ENCODE data around the gene PLIN1.

PLIN1 gene

DNA sequence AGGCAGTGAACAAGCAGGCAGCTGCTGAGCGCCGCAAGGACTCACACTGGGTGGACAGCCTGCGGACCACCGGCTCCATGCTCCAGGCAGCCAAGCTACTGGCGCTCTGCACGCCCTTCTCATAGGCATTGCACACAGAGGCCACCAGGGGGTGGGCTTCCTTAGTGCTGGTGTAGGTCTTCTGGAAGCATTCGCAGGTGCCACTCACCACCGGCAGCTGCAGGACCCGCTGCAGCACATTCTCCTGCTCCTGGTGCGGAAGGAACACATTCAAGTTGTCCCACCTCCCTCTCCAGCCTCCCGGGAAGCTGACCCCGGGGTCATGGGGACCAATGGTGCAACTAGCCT lies 6.0 kb downstream of the PLIN1 start:
- Histone ChIP-seq H3K4me3 (no peak overlapping the region), H3K27ac (no peak overlapping the region)

DNA sequence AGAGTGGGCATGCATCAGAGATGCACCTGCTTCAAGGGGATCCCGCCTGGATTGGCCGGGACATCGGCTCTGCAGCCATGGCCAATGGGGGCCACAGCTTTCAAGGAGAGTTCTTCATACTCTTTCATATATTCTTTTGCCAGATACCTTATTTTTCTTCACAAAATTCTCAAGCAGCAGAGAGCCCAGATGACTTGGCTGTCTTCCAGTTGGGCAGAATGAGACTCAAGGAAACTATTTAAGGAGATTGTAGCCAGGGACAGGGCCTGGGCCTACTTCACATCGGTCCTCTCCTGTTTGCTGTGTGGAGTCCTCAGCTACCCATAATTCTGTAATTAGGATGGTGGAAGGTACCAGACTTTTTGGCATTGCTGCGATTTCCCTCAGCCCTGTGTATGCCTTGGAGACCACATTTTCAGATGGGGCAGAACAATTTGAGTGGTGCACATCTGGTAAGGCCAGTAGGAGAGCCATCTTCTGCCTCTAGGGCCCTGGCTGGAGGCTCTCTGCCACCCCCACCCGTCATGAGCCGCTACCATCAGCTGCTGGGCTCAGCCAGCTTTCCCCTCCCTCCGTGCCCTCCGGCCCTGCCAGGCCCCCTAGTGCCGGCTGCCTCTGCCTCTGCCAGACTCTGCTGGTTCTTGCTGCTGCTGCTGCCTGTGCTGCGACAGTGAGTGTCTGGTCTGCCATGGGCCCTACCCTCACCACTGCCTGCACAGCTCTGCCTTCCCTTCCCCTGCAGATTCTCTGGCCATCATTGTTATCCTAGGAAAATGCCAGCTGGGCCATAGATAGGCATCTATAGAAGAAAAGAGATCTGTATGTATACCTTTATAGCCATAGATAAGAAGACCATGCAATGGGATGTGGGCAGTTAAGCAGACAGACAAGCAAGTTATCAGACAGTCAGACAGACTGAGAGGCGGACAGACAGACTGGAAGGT lies 6.7 kb downstream of the PLIN1 start:
- H3K27ac ChIP-seq: no peak overlapping the region
- H3K4me3 ChIP-seq: no peak overlapping the region

DNA sequence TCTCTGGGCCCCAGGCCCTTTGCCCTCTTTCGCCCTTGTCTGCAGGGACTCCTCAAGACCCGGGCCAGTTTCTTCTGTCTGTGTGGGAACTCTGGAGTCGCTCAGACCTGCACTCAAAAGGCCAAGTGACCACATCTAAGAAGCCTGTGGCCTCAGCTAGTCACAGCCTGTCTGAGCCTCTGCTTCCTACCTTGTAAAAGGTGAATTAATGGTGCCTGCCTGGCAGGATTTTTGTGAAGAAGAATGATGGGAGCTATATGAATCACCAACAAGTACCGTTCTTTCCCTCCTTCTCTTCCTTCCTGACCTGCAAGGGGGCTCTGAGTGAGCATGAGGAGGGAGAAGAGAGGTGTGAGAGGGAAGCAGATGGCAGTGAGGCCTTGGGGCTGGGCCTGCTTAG lies 7.5 kb downstream of the PLIN1 start:
- no peak overlapping the region for H3K27ac ChIP-seq
- no peak overlapping the region for H3K4me3 ChIP-seq

DNA sequence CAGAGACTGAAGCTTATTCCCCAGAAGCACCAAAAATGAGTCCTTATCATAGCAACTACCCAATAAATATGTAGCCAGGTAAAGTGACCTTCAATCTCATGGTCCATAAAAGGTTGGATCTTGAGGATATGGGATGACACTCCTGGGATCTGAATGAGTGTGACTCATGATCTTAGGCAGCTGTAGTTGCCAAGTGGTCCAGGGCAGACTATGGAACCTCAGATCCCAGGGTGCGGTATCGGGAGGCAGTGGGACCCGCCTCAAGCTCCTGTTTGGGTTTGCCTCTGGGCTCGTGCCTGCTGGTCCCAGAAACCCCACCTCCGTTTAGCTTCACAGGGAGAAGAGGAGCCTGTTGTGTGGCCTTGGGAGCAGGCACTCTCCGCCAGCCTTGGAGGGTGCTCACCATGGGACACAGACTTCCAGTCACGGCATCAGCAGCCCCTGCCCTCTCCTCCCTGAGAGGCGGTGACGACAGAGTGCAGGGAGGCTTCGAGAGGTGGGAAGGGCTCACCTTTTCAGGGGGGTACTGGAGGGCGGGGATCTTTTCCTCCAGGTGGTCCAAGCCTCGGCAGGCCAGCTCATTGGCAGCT lies 8.1 kb downstream of the PLIN1 start:
- H3K27ac ChIP-seq: no peak overlapping the region
- H3K4me3 ChIP-seq: no peak overlapping the region

DNA sequence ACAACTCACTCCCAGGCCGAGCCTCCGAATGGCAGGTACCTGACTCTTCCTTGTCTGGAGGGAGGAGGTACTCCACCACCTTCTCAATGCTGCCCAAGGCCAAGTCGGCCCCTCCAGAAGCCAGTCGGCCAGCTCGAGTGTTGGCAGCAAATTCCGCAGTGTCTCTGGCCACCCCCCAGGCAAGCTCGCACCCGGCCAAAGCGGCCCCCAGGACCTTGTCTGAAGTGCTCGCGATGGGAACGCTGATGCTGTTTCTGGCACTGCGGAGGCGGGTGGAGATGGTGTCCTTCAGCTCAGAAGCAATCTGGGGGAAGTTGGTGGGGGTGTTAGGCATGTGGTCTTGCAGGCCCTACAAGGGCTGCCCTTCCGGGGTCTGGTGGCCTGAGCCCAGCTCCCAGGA lies 9.2 kb downstream of the PLIN1 start:
- H3K27ac ChIP-seq: no peak overlapping the region
- H3K4me3 ChIP-seq: no peak overlapping the region

DNA sequence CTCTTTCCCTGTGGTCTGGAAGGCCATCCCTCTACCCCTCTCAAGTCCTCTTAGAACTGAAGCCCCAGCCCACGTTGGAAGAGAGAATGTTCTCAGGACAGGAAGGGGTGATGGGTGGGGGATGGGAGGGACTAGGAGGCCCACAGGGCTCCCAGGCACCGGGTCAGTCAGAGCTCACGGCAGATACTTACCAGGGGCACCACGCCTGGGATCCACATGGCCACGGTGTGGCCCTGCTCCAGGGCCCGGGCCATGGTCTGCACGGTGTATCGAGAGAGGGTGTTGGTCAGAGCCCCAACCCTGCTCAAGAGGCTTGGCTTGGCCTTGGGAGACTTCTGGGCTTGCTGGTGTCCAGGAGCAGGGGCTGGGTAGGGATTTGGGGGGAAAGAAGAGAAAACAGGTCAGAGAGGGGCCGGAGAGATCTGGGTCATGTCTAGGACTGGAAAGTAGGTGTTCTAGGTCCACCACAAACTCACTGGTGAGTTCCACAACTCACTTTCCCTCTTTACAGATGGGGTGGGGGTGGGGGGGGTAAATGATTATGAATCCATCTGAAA lies 9.8 kb downstream of the PLIN1 start:
- Histone ChIP-seq H3K4me3 (no peak overlapping the region), H3K27ac (no peak overlapping the region)

DNA sequence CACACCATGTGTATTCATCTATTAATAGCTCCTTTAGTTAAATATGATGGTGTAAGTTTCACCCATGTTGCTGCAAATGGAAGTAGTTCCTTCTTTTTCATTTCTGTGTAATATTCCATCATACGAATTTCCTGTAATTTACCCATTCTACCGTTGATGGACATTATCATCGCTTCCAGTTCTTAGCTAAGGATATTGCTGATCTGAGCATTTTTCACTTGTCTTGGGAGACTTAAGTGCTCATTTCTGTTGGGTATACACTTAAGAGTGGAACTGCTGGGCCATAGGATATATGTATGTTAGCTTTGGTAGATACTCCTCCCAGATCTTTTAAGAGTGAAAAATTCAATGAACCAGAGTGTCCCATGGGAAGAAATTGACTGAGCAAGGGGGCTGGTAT lies 11.0 kb downstream of the PLIN1 start:
- no peak overlapping the region for H3K4me3 ChIP-seq
- H3K27ac ChIP-seq: no peak overlapping the region

DNA sequence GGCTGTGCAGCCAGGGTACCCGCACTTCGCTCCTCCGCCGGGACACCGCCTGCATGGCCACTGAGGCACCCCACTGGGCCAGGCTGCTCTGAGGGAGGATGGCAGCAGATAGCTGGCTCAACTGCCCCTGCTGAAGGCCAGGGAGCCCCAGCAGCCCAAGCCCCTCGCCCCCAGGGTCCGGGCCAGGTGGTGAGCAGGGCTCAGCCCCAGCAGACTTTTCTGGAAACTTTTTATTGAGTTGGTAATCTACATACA lies 11.5 kb downstream of the PLIN1 start:
- Histone ChIP-seq H3K4me3 (no peak overlapping the region), H3K27ac (no peak overlapping the region)

DNA sequence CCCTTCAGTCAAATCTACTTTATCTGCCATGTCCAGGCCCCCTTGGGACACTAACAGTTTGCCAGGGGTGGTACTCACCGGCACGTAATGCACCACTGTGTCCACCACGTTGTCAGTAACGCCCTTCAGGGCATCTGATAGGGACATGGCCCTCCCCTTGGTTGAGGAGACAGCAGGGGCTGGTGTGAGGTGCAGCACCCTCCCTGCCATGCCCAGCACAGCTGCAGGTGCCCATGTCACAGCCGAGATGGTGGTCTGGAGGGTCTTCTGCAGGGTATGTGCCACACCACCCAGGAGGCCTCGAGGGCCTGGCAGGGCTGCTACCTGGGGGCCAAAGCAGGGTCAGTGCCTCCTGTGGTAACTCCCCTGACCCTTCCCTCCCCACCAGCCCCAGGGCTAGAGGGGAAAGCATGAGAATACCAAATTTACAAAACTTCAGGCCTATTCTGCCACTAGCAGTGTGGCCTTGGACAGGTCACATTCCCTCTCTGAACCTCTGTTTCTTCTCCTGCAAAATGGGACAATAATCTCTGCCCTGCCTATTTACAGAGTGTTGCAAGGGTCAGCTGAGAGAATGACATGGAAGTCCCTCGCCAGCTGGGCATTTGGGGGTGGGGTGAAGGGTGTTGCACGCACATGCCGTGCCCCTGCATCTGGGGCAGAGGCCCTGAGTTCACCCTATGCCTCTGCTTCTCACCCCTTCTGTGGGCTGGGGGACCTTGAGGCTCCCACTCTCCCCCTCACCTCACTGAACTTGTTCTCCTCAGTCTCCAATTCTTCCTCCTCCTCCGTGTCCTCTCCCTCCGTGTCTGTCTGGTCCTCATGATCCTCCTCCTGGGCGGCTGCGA lies 12.1 kb downstream of the PLIN1 start:
- peak overlapping the region in 4 of 21 experiments; percentile 78 to 93 (median 90) for H3K27ac ChIP-seq
- no peak overlapping the region for H3K4me3 ChIP-seq

DNA sequence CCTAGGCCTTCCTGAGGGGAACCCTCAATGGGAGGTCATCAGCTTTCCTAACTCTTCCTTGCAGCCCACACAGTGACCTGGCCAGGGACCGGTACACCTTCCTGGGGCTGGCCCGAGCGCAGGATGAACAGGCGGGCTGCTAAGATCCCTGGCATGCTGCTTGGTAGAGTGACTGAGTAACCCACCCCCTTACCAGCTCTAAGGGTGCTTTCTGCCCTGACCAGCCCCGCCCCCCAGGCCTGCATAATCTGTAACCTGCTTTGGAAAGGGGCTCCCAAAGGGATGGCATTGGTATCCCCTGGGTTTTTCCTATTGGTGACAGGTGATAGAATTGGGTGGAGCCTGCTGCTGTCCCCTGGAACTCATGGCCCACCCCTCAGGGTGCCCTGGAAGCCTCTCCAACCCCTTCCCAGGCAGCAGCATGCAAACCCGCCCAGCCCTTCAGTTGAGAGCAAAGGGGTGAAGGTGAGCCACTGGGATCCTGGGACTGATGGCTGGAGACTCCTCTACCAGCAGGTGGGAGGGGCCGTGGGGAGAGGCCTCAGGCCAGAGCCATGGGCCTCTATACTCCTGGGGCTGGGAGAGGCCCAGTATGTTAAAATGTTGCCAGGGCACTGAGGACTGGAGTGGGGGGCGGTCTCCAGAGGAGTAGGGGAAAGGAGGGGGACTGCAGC lies 12.8 kb downstream of the PLIN1 start:
- H3K4me3 ChIP-seq: peak overlapping the region in 3 of 7 experiments; percentile 20 to 40 (median 32)

DNA sequence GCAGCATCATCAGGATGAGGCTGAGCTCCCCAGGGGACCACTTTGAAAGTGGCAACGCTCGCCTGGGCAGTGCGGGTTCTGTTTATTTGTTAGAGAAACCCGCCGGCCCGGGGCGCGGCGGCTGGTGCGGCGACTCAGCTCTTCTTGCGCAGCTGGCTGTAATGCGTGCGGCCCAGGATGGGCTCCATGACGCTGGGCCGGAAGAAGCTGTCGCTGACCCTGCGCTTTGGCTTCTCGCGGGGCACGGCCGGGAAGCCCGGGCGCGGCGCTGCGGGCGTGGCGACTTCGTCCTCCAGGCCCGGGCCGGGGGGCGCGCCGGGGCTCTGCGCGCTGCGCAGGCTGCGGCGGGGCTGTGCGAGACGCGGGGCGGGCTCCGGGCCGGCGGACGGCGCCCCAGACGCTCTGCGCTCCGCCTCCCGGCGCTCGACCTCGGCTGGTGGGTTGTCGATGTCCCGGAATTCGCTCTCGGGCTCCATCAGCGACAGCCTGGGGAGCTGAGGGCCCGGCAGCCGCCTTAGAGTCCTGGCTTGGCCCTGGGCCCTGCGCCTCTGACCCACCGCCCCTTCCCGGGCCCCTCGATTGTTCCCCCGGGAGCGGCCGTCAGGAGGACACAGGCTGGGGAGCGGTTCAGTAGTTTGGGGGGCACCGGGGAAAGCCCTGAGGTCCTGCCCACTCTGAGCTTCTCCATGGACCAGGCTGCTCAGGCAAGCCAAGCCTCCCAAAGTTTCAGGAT lies 13.6 kb downstream of the PLIN1 start:
- Histone ChIP-seq H3K27ac (peak overlapping the region in 20 of 21 experiments; percentile 16 to 93 (median 74)), H3K4me3 (peak overlapping the region; percentile 13 to 40 (median 32))

More for the DNA sequence above, 12.8 kb downstream of the PLIN1 start:
- peak overlapping the region in 18 of 21 experiments; percentile 16 to 93 (median 76) for H3K27ac ChIP-seq

DNA sequence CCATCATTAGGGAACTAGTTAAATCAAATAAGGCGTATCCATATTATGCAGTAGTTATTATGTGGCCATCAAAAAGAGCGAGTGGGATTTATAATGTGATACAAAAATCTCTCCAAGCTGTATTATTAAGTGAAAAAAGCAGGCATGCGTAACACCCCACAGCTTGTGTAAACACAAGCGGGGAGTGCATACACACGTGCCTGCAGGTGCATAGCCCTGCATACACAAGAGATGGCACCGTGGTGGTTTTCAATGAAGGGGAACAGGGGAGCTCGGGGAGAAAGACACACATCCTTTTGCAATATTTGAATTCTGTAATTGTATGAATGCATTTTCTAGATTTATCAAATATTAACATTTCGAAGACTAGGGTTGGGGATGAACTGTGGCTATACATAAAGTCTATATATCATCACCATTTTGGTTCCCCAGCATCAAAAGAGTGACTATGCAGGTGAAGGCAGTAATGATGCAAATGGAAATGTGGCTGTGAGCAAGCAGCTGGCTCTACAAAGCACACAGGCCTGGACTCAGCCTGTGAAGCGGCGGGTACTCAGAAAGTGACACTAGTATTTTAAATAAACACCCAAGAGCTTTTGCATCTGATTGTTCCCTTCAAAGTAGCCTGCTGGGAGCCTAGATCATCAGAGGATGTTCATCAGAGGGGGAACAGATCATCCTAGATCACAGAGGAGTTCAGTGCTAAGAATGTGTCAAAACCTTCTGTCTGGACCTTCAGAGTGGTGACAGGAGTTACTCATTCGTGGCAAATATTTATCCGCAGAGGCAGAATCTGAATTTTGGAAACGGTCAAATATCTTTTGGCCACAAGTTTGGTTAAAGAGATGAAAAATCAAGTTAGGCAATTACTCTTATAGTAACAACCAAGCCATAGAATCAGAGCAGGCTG lies 14.5 kb downstream of the PLIN1 start:
- Histone ChIP-seq H3K27ac (peak overlapping the region in 15 of 21 experiments; percentile 2 to 93 (median 78)), H3K4me3 (peak overlapping the region in 6 of 7 experiments; percentile 13 to 40 (median 32))

DNA sequence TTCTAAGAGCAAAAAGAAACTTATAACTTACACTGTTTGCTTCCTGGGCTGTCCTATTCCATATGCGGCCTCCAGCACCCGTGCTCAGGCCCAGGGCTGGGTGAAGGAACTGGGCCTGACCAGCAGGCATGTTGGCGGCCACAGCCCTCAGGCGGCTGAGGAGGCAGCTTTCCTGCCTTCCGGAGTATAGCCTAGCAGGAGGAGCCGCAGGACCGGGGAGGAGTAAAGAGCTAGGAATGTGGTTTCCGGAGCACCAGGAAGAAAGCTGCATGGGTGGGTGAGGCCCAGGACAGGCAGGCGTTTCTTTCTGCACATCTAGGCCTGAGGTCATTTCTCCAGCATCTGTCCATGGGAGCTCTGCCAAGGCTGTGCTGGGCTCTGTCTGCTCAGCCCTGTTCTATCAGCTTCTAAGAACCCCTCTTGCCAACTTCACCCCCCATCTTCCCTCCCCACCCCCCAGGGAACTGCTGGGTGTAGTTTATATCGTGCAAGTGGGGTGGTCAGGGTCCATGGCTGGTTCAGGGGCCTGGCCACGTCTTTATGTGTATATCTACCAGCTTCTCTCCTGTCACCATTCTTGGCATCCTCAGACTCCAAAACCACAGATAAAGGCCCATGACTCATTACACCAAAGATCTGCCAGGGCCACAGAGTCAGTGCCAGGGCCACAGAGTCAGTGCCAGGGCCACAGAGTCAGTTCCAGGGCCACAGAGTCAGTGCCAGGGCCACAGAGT lies 16.1 kb downstream of the PLIN1 start:
- Histone ChIP-seq H3K27ac (peak overlapping the region in 18 of 21 experiments; percentile 21 to 86 (median 61)), H3K4me3 (no peak overlapping the region)

DNA sequence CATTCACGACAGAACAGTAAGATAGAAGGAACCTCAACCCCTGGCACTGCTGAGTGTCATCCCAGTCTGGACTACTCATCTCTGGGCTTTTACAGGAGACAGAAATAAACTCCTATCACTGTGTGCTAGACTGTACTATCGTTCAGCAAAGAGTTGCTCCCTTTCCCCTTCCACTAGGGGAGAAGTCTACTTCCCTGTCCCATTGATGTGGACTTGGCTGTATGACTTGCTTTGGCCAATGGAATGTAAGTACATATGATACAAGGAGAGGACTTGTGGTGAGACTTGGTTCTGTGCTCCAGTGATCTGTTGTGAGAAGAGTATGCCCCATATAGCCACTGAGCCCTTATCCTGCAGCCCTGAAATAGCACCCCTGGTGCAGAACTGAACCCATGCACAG lies 18.6 kb downstream of the PLIN1 start:
- no peak overlapping the region for H3K27ac ChIP-seq
- H3K4me3 ChIP-seq: no peak overlapping the region

DNA sequence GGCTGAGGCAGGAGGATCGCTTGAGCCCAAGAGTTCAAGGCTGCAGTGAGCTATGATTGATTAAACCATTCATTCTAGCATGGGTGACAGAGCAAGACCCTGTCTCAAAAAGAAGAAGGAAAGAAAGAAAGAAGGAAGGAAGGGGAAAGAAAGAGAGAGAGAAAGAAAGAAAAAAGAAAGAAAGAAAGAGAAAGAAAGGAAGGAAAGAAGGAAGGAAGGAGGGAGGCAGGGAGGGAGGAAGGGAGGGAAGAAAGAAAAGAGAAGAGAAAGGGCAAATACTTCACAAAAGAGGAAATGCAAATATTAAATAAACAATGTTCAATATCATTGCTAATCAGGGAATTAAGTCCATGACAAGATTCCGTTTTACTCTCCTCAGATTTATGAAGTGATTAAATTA lies 19.9 kb downstream of the PLIN1 start:
- Histone ChIP-seq H3K27ac (no peak overlapping the region), H3K4me3 (no peak overlapping the region)

DNA sequence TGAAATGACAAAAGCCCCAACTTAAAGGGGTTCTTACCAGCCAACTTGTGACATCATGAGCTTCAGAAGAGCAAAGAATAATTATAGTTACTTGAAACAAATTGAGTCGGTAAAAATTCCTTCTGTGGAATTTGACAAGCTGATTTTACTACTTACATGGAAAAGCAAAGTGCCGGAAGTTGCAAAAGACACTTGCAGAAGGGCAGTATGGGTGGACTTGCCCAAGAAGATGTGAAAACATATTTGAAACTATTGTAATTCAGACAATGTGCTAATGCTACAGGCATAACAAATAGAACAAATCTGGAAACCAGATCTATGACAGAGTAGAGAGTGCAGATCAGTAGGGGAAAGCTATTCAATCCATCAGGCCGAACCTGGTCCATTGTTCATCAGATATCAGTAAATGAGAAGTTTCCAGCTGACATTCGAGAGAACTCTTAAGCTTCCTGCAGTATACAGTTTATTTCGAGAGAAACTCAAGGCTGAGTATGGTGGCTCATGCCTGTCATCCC lies 21.4 kb downstream of the PLIN1 start:
- no peak overlapping the region for H3K4me3 ChIP-seq
- no peak overlapping the region for H3K27ac ChIP-seq

DNA sequence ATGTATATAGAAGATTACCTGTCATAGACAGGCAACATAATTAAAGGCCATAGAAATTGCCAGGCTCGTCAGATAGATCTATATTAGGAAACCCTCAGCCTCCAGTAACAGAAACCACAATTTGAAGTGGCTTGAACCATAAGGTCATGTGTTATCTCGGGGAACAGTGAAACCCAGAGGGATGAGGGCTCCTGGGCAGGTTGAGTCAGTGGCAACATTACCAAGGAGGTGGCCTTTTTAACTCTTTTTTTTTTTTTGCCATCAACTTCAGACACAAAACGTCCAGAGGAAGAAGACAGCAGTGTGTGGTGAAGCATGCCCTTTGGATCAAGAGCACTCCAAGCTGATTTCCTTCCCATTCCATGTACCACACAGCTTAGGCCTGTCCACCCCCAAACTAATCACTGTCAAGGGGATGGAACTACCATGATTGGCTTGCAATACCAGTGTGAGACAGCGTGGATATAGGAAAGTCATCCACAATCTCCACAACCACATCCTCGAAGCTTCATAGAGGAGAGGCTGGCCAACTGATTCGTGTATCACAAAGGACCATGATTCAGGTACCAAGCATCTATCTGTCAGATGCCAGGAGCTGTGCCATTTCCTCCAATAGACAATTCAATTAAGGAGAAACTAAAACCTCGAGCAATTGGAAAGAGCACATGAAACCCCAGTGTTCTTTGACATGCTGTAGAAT lies 22.9 kb downstream of the PLIN1 start:
- H3K4me3 ChIP-seq: no peak overlapping the region
- H3K27ac ChIP-seq: no peak overlapping the region
